Measurements from ENCODE around the gene ATP8A2. TPM values are rescaled to one million over a fixed set of nuclear protein-coding genes. Genes with fewer than 3 reads are reported as not detected.

The ATP8A2 gene
- total and polyA plus RNA-seq, 10 of the 15 experiments (the other 5 are each of a cell fraction or from before 2014, with no cell fraction given), result 0.01 to 0.04 (median 0.04) TPM; not detected in 7

- no peaks in the 10 kb centered on the region for H3K79me2 ChIP-seq (ENCODE audit: control insufficient read depth, insufficient read depth, low read length)
- TF ChIP-seq ETV6 (conservative IDR thresholded peaks at IDR 0.05 in 1 of 2, IDR thresholded peaks at IDR 0.05 in 1 of 2; ENCODE audit: borderline replicate concordance in 1 of 2, low read depth in 1 of 2), result no peak
- no peak for TF ChIP-seq NFXL1 (IDR thresholded peaks at IDR 0.05; ENCODE audit: borderline replicate concordance)
- TF ChIP-seq BCLAF1 (IDR thresholded peaks at IDR 0.05), result no peak
- no peak for TF ChIP-seq RUNX3 (IDR thresholded peaks at IDR 0.05; ENCODE audit: low read length)
- no peak for TF ChIP-seq CREB1 (IDR thresholded peaks at IDR 0.05; ENCODE audit: low read depth)
- no peak for TF ChIP-seq RBBP5 (conservative IDR thresholded peaks at IDR 0.05)
- TF ChIP-seq SIN3A (IDR thresholded peaks at IDR 0.05; ENCODE audit: low read depth, low read length), result no peak
- TF ChIP-seq CEBPZ (IDR thresholded peaks at IDR 0.05; ENCODE audit: low read depth, low read length), result no peak
- TF ChIP-seq NFYA (IDR thresholded peaks at IDR 0.05; ENCODE audit: borderline replicate concordance, low read depth, low read length), result no peak
- TF ChIP-seq ZNF687 (IDR thresholded peaks at IDR 0.05), result no peak
- no peak for TF ChIP-seq HCFC1 (IDR thresholded peaks at IDR 0.05; ENCODE audit: low read length)
- DNase-seq (ENCODE audit: low read depth, low spot score) (no peak), FAIRE-seq (no peak), ATAC-seq (no peak)
- BruUV-seq (replicated peaks), result no TSS peak
- no peak overlapping the region for H3K4me2 ChIP-seq (ENCODE audit: control insufficient read depth, insufficient read depth)
- no peak overlapping the region for H3K4me3 ChIP-seq
- in situ Hi-C loops (cut with MboI), result no loop called here
- no peaks in the 10 kb centered on the region for H4K20me1 ChIP-seq (ENCODE audit: control insufficient read depth, insufficient read depth)
- H3K9ac ChIP-seq (ENCODE audit: control insufficient read depth, insufficient read depth, low read length), result no peak overlapping the region
- no peaks in the 10 kb centered on the region for H3K4me1 ChIP-seq (ENCODE audit: control insufficient read depth, insufficient read depth, low read length)
- ChIA-PET RAD21 (ENCODE audit: unreplicated experiment) (no interaction called here), CTCF (no interaction called here), SMC1A (ENCODE audit: uncharacterized antibody, unreplicated experiment) (no interaction called here), POLR2A (no interaction called here)
- no peak overlapping the region for H3K27ac ChIP-seq (ENCODE audit: control insufficient read depth, insufficient read depth)
- H3K9me3 ChIP-seq (replicated peaks; ENCODE audit: control insufficient read depth, insufficient read depth, low read length), result no peaks in the 10 kb centered on the region
- H3K27me3 ChIP-seq (replicated peaks in 1 of 2; ENCODE audit: control insufficient read depth in 2 of 2, insufficient read depth in 2 of 2, low read length in 1 of 2), result 0 out of 4 replicates have a peak, but pooled peaks cover 0 to 2% of the 10 kb centered on the region in 2 experiments
- intact Hi-C loops (cut with micrococcal nuclease; ENCODE audit: unreplicated experiment), result no loop called here
- no peaks in the 10 kb centered on the region for H3K36me3 ChIP-seq (ENCODE audit: control insufficient read depth in 2 of 2, insufficient read depth in 2 of 2, low read length in 1 of 2)
- 35% methylated on average over 12 of the region's 12 CpGs for WGBS (ENCODE audit: insufficient coverage, insufficient replicate concordance, low lambda C conversion rate, missing lambda C conversion rate)
- H2AFZ ChIP-seq (ENCODE audit: control insufficient read depth, low read depth, low read length), result no peak overlapping the region
These were observed 557.2 kb downstream of the ATP8A2 start for GRCh38 chr13:25928941-25929505.

Measured in GM12878 (cell line).